COLO668 (cell line): ENCODE data around the gene IL21R.
"Not testable (repeated sequence)": the region's sequence is repeated elsewhere in the genome, so short reads cannot be mapped to it uniquely, and the experiment has no call there.

Experiments
- DNase-seq: peaks from one replicate; lab custom pipeline; 2025; ENCODE audit not compliant: unreplicated experiment; lab: John Stamatoyannopoulos, UW

The IL21R gene

DNA sequence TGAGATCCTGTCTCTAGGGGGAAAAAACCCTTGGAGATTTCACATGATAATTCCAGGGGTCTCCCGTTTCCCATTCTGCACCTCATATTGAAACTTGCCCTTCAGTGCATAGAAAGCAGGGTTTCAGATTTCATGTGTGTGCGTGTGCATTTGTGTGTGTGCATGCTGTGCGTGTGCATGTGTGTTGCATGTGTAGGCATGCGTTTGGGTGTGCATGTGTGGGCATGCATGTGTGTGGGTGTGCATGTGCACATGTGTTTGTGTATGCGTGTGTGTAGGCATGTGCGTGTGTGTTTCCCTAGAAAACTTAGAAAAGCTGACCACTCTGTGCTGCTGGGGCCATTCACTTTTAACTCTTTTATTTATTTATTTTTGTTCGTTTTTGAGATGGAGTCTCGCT lies 40.0 kb downstream of the IL21R start:
- no peak for DNase-seq

DNA sequence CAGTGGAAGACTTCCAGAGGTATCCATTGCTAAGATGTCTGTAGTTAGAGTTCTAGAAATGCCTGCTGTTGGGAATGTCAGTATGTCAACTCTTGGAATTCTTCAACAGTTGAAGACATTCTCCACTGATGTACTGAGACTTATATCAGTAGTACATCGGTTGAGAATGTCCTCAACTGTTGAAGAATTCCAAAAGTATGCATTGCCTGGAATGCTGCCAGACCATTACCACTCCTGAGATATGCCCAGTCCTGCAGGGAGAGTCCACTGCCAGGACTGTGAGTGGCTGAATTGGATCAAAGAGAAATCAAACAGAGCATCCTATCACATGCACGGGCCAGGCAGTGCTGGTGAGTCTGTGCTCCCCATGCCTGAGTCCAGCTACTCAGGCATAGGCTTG lies 42.0 kb downstream of the IL21R start:
- no peak for DNase-seq

GRCh38 chr16:27444470-27444869 lies 42.5 kb downstream of the IL21R start:
- DNase-seq: no peak

DNA sequence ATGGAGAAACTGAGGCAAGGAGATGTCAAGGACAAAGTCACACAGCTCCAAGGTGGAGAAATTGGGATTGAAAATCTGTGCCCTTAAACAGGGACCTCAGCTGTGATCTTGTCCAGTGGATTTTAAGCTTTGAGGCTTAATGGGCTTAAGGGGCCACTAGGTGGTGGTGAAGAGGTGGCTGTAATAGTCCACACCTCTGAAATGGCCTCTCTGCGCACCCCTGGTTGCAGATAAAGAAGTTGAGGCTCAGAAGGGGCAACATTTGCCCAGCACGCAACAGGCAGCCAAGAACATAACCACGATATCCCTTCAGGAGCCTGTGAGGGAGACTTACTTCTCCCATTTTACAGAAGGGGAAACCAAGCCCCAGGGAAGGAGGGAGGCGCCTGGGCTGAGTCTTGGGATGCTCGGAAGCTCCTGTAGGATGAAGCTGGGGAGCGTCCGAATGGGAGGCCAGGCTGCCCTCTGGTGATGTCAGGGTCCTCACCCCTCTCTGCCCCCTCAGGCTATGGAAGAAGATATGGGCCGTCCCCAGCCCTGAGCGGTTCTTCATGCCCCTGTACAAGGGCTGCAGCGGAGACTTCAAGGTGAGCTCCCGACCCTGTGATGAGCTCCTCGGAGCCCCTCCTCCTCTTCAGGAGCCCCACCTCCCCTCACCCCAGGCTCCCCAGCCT lies 43.7 kb downstream of the IL21R start:
- no peak for DNase-seq

GRCh38 chr16:27446721-27447120 lies 44.7 kb downstream of the IL21R start:
- no peak for DNase-seq

DNA sequence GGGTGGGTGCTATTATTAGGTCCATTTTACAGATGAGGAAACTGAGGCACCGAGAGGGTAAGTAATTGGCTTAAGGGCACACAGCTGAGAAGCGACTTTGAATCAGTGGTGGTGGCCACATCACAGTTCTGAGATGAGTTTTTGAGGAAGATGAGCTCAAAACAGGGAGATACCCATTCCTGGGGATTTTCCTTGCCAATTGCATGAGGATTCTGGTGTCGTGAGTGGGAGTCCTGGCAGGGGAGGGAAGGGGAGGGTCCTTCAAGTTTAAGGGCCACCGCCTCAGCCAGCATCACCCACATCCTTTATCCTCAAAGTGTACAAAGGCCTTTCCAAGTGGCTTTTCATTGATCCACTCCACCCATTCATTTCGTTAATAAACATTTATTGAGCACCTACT lies 45.3 kb downstream of the IL21R start:
- DNase-seq: no peak

DNA sequence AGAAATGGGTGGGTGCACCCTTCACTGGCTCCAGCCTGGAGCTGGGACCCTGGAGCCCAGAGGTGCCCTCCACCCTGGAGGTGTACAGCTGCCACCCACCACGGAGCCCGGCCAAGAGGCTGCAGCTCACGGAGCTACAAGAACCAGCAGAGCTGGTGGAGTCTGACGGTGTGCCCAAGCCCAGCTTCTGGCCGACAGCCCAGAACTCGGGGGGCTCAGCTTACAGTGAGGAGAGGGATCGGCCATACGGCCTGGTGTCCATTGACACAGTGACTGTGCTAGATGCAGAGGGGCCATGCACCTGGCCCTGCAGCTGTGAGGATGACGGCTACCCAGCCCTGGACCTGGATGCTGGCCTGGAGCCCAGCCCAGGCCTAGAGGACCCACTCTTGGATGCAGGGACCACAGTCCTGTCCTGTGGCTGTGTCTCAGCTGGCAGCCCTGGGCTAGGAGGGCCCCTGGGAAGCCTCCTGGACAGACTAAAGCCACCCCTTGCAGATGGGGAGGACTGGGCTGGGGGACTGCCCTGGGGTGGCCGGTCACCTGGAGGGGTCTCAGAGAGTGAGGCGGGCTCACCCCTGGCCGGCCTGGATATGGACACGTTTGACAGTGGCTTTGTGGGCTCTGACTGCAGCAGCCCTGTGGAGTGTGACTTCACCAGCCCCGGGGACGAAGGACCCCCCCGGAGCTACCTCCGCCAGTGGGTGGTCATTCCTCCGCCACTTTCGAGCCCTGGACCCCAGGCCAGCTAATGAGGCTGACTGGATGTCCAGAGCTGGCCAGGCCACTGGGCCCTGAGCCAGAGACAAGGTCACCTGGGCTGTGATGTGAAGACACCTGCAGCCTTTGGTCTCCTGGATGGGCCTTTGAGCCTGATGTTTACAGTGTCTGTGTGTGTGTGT lies 46.8 kb downstream of the IL21R start:
- no peak for DNase-seq

- DNase-seq: no peak
These were observed 47.6 kb downstream of the IL21R start for GRCh38 chr16:27449434-27450195.

DNA sequence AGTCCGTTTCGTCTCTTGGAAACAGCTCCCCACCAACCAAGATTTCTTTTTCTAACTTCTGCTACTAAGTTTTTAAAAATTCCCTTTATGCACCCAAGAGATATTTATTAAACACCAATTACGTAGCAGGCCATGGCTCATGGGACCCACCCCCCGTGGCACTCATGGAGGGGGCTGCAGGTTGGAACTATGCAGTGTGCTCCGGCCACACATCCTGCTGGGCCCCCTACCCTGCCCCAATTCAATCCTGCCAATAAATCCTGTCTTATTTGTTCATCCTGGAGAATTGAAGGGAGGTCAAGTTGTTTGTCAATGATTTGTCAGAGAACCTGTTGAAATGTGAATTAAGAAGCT lies 48.2 kb downstream of the IL21R start:
- no peak for DNase-seq

- no peak for DNase-seq
These were observed 50.9 kb downstream of the IL21R start for GRCh38 chr16:27452569-27453493.

DNA sequence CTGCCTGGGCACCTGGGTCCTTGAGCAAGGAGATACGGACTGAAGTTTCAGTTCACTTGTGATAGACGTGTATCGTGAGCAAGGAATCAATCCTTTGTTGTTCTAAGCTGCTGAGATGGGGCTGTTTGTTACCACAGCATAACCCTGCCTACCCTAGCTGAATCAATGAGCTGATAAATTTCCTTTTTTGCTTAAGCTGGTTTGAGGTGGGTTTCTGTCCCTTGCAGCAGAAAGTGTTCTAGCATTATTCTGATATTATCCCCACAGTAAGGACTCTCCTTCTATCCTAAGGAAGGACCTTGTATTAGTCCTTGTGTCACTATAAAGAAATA lies 51.5 kb downstream of the IL21R start:
- DNase-seq: no peak

DNA sequence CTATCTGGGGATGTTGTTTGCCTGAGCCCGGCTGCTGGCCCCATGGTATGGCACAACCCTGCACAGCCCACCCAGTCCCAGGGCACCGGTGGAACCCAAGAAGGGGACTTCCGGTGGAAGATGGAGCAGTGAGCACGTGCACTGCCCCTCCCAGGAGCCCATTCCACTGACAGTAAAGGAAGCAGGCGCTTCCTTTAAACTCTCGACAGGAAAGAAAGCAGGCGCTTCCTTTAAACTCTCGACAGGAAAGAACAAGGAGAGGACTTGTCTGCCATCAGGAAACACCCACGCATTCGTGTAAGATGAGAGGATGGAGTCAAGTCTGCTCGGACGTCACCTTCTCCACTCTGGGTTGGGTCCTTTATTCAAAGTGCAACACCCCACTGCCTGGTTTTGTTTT lies 53.7 kb downstream of the IL21R start:
- DNase-seq: no peak

- not testable (repeated sequence) for DNase-seq
These were observed 55.6 kb downstream of the IL21R start for GRCh38 chr16:27457605-27457900.

DNA sequence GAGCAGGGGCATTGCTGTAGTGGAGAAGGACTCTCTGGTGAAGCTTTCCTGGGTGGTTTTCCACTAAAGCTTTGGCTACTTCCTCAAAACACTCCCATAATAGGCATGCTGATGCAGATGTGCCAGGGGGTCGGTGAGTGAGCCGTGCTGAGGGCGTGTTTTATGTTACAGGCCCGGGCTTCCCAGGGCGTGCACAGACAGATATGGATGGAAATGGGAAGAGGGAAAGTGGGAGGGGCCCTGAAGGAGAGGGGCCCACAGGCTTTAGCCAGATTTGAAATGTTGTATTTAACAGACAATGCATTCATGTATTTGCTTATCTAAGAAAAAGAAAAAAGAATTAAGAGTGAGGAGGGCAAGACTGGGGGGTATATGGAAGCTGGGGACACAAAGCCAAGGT lies 56.3 kb downstream of the IL21R start:
- DNase-seq: no peak

DNA sequence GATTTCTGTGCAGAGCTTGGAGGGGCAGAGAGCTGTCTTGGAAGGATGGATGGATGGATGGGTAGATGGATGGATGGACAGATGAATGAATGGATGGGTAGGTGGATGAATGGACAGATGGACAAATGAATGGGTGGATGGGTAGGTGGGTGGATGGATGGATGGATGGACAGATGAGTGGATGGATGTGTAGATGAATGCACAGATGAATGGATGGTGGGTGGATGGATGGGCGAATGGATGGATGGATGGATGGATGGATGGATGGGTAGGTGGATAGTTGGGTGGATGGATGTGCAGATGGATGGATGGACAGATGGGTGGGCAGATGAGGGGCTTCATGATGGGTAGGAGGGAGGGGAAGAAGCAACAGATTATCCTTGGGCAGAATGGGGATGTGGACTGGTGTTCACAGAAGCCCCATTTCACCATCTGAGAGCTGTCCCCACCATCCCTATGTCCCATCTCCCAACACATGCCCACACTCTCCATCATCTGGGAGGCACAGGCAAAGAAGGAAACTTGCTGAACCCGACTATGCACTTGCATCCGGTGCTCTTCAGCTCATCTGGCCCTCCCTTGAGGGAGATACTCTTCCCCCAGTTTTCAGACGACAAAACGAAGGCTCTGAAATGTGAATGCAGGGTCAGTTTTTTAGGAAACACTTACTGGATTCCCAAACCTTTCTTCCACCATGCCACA lies 57.2 kb downstream of the IL21R start:
- no peak for DNase-seq

- DNase-seq: no peak
These were observed 58.2 kb downstream of the IL21R start for GRCh38 chr16:27460213-27460612.

- no peak for DNase-seq
These were observed 58.9 kb downstream of the IL21R start for GRCh38 chr16:27460663-27461482.

DNA sequence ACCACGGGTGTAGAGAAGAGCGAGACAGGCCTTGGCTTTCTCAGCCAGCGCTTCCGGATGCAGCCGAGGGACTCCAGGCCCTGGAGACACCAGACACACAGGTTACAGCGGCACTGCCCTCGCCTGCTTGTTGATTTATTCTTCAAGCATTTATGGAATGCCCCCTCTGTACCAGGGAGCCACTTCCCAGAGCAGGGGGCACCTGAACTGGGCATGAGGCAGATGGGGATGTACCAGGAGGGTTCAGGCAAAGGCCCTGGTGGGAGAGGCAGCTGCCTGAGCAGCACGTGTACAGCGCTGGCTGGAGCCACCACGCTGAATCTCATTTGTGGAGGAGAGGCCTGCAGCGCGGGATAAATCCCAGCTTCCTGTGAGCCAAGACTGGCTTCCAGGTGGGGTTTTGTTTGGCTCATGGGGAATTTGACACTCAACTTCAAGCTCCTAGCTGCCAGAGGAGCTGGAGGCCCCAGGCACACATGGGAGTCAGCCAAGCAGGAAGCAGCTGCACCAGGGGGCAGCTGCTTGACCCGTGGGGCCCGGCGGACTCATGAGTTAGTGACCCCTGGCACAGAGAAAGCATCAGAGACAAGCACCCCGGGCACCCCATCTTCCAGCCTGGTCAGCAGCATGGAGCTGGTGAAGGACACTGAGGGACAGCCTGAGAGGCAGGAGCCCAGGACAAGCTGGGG lies 59.7 kb downstream of the IL21R start:
- DNase-seq: no peak

DNA sequence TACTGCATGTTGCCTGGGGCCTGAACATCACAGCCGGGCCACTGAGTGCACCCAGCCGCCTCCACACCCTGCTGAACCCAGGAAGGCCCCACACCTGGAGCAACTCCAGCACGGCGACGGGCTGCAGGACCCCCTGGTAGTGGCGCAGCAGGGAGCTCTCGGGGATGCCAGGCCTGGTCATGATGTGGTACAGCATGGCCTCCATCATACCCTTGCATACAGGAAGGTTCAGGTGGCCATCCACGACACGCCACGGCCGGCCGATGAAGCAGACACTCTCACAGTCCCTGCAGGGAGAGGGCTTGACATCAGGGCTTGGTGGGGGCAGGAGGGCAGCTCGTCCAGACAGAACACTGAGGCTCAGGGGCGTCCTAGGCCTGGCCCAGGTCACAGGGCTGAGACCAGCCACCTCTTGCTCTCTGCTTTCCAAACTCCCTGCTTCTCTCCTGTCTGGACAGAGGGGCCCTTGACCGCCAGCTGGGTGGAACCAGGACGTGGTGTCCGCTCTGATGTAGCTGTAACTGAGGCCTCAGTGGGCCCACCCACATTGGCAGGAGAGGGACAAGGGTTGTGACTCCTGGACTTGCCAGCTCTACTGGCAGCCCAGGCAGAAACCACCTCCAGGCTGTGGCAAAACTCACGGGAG lies 60.3 kb downstream of the IL21R start:
- no peak for DNase-seq
